Natural killer cell treated with Interleukin-12 subunit alpha and Interleukin-12 subunit beta and Interleukin-15 and Interleukin-18, amount 100 ng/mL, for 72 hours (primary cell): ENCODE data around the gene PIGX. TPM values are rescaled to one million over a fixed set of nuclear protein-coding genes. Genes with fewer than 3 reads are reported as not detected.
"Not testable (repeated sequence)": the region's sequence is repeated elsewhere in the genome, so short reads cannot be mapped to it uniquely, and the experiment has no call there.

Experiments used
- ATAC-seq, 2 donors: fragments of 150-1000 bp; cut with Tn5 transposase in 1 of 2; sonication (Bioruptor Pico), chemical (Tn5 transposase) in 1 of 2; 2 replicates each; pipeline ENCODE4 v1.10.0; 2021
- DNase-seq: peaks from one replicate; pipeline ENCODE4 v3.0.0; 2022; ENCODE audit warnings: low spot score
- H3K27ac Mint-ChIP-seq, 2 donors: 1 replicate in 1 of 2; 2 replicates in 1 of 2; pipeline ENCODE4 v1.8.0; 2022; ENCODE audit warnings: mixed read lengths in 2 of 2, mild to moderate bottlenecking in 1 of 2, moderate library complexity in 1 of 2
- H3K27me3 Mint-ChIP-seq, 2 donors: 1 replicate in 1 of 2; 2 replicates in 1 of 2; pipeline ENCODE4 v1.8.0; 2022; ENCODE audit warnings: mixed read lengths in 2 of 2
- H3K36me3 Mint-ChIP-seq: one replicate; pipeline ENCODE4 v1.8.0; 2022; ENCODE audit warnings: mixed read lengths
- H3K4me1 Mint-ChIP-seq, 2 donors: 1 replicate in 1 of 2; 2 replicates in 1 of 2; pipeline ENCODE4 v1.8.0; 2022; ENCODE audit warnings: low read depth in 2 of 2, mixed read lengths in 2 of 2, mild to moderate bottlenecking in 1 of 2
- H3K4me3 Mint-ChIP-seq: one replicate; pipeline ENCODE4 v1.8.0; 2022; ENCODE audit warnings: mixed read lengths
- H3K9me3 Mint-ChIP-seq: 2 replicates; pipeline ENCODE4 v1.8.0; 2022; ENCODE audit warnings: mixed read lengths
- total RNA-seq, 2 donors: library from RNA; stranded (reverse); gene quantifications; one replicate each; pipeline ENCODE4 v1.2.3, GENCODE V29; 2022

PIGX gene
- total RNA-seq, 2 donors from 2014 or later = 28.1 to 33.6 TPM

DNA sequence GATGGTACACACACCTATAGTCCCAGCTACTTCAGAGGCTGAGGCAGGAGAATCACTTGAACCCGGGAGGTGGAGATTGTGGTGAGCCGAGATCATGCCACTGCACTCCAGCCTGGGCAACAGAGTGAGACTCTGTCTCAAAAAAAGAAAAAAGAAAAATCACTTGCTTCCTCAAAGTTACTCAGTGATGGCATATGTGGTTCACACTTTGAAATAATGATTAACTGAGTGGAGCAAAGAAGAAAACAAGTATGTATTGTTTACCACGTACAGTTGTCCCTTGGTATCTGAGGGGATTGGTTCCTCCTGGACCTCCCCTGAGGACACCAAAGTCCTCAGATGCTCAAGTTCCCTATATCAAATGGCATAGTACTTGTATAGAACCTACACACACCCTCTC is 5.0 kb downstream of the PIGX start:
- H3K27ac Mint-ChIP-seq, H3K9me3 Mint-ChIP-seq, H3K27me3 Mint-ChIP-seq, H3K4me1 Mint-ChIP-seq, H3K4me3 Mint-ChIP-seq, ATAC-seq, DNase-seq: not testable (repeated sequence)
- H3K36me3 Mint-ChIP-seq = peaks cover 23% of the 10 kb centered on the region

- H3K27ac Mint-ChIP-seq = no peak overlapping the region
- peaks cover 3 to 10% of the 10 kb centered on the region in 2 donors for H3K4me1 Mint-ChIP-seq
- H3K4me3 Mint-ChIP-seq = no peak overlapping the region
- ATAC-seq (no peak), DNase-seq (no peak)
- no peaks in the 10 kb centered on the region for H3K9me3 Mint-ChIP-seq
- H3K27me3 Mint-ChIP-seq = no peaks in the 10 kb centered on the region
- peaks cover 29% of the 10 kb centered on the region for H3K36me3 Mint-ChIP-seq
These were observed 8.9 kb downstream of the PIGX start for GRCh38 chr3:196721097-196721496.

DNA sequence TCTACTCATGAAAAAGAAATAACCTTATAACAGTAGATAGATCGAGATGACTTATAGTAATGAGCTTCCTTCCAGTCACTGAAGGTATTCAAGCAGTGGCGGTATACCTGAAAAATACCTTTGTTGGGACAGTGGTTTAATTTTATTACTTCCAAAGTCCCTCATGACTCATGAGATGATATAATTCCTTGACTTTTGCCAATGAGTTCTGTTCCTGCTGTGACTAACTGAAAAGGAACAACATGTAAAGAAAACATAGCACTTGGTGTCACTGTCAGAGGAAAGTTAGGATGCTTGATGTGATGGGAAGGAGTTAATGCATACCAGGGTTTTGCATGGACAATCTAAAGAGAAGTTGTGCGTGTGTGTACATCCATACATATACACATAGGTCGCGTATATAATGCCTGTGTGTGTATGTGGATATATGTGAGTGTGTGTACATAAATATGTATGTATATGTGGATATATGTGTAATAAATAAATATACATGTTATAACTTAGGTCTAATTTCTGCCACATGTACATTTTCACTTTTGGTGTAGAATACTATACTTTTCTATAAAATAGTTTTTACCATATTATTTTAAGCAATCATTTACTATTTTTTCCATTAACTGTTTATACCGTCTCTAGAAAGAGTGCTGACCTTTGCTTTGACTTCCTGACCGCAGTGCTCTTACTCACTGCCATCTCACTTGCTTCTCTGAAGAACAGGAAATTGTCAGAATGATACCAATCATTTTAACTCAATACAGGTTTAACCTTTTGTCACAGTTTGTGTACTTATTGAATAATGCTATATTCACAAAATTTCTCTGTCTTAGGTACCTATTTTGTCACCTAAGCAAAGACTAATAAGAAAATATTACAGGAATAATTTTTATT is 14.9 kb downstream of the PIGX start:
- Mint-ChIP-seq H3K4me3 (no peak overlapping the region), H3K4me1 (peaks cover 11 to 25% of the 10 kb centered on the region in 2 donors), H3K27me3 (no peaks in the 10 kb centered on the region), H3K36me3 (peaks cover 12% of the 10 kb centered on the region), H3K27ac (peak overlapping the region; percentile 32 to 50), H3K9me3 (no peaks in the 10 kb centered on the region)
- ATAC-seq (peak; percentile 75 to 97), DNase-seq (no peak)

DNA sequence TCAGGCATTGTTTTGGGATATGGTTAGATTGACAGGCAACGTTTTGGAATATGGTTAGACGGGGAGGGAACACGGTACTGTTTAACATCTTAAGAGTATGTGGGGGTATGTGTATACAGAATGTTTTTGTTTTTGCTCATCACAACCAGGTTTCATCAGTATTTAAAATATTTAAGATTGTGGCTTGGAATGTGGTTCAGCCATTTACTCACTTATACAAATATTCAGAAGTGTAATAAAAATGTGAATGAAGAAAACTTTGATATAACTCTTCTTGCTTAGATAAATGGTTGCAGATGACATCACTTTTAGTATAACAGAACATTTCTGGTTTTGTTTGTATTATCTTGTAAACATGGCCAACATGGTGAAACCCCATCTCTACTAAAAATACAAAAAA is 23.6 kb downstream of the PIGX start:
- H3K27me3 Mint-ChIP-seq = no peaks in the 10 kb centered on the region
- H3K27ac Mint-ChIP-seq = no peak overlapping the region
- no peak overlapping the region for H3K4me3 Mint-ChIP-seq
- DNase-seq (no peak), ATAC-seq (no peak)
- peaks cover 6% of the 10 kb centered on the region for H3K36me3 Mint-ChIP-seq
- peaks cover 10 to 15% of the 10 kb centered on the region in 2 donors for H3K4me1 Mint-ChIP-seq
- H3K9me3 Mint-ChIP-seq = no peaks in the 10 kb centered on the region

DNA sequence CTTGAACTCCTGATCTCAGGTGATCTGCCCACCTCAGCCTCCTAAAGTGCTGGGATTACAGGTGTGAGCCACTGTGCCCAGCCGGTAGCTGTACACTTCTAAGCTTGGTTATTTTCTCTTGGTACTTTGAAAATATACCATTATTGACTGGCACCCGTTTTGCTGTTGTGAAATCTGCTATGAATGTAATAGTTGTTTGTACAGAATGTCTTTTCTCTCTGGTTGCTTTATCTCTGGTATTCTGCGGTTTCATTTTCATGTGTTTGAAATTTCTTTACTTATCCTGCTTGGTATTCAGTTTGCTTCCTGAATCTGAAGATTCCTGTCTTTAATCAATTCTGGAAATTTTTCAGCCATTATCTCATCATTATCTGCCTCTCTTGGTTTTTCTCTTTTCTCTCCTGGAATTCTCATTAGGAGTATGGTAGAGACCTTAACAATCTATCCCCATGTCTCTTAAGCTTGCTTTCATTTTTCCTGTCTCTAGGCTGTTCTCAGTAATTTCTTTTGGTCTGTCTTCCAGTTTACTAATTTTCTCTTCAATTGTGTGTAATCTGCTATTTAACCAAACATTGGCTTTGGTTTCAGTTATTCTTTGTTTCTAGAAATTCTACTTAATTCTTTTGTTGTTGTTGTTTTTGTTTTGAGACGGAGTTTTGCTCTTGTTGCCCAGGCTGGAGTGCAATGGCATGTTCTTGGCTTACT is 24.6 kb downstream of the PIGX start:
- H3K4me1 Mint-ChIP-seq = peaks cover 20 to 23% of the 10 kb centered on the region in 2 donors
- H3K27ac Mint-ChIP-seq = no peak overlapping the region
- peaks cover 12% of the 10 kb centered on the region for H3K36me3 Mint-ChIP-seq
- H3K4me3 Mint-ChIP-seq = no peak overlapping the region
- DNase-seq (no peak), ATAC-seq (no peak)
- H3K27me3 Mint-ChIP-seq = no peaks in the 10 kb centered on the region
- no peaks in the 10 kb centered on the region for H3K9me3 Mint-ChIP-seq

DNA sequence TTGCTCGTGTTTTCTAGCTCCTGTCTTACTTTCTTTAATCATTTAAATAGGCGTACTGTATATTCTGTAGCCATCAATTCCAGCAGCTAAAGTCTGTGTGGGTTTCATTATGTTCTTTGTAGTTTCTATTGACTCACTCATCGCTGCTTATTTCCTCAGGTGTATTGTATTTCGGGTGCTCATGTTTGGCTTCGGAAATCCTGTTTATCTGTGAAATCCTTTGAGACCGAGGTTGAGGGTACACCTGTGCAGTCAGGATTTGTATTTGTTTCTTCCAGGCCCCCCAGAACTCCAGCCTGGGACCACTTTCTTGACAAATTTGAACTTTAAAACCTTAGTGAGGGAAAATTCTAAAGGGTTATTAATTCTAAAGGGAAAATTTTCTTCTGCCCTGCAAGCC is 25.5 kb downstream of the PIGX start:
- no peaks in the 10 kb centered on the region for H3K9me3 Mint-ChIP-seq
- H3K27me3 Mint-ChIP-seq = no peaks in the 10 kb centered on the region
- H3K4me1 Mint-ChIP-seq = peaks cover 20 to 23% of the 10 kb centered on the region in 2 donors
- peaks cover 12% of the 10 kb centered on the region for H3K36me3 Mint-ChIP-seq
- DNase-seq = no peak
- no peak for ATAC-seq
- no peak overlapping the region for H3K4me3 Mint-ChIP-seq
- no peak overlapping the region for H3K27ac Mint-ChIP-seq

DNA sequence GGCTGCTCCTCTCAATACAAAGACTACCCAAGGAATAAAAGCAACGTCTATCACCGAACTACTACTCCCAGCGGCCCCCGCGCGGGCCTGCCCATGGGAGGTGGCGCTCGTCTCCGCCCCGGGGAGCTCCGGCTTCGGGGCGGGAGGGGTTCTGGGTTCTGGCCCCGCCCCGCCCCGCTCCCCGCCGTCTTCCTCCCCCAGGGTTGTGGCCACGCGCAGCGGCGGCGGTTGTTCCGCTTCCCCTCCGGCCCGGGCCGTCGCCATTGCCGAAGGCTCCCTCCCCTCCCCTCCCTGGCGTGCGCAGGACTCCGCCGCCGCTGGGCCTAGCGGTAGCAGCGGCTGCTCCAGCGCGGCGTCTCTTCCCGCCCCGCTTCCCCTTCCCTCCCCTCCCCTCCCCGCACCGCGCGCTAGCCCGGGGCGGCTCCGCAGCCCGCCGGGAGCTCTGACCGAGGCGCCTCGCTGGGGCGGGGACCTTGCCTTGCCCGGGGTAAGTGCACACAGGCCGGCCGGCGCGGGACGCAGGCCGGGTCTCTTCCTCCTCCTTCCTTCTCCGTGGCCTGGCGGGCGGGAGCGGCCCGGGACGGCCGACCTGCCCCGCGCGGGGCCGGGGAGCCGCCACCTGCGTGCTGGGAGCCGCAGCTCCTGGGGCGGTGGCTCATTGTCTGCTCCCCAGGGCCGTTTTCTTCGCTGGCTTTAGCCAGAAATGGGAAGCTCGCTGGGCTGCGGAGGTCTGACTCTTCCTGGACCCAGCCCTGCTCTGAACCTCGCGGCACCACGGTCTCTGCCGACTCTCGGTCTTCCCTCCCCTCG is 27.7 kb downstream of the PIGX start, which contains the start of gene PAK2:
PAK2 (plus strand) TSS at position 187 of the 810 bp plus-strand sequence. CDS start 42,790 bp downstream, outside the sequence.
- Mint-ChIP-seq H3K27ac (peak within 1 kb of the TSS; percentile 79 to 94), H3K4me1 (peaks cover 25 to 28% of the 10 kb centered on the region in 2 donors), H3K36me3 (peaks cover 12% of the 10 kb centered on the region), H3K9me3 (no peaks in the 10 kb centered on the region), H3K27me3 (no peaks in the 10 kb centered on the region), H3K4me3 (peak within 1 kb of the TSS; percentile 90)
- ATAC-seq (peak; percentile 98), DNase-seq (peak; percentile 94)

DNA sequence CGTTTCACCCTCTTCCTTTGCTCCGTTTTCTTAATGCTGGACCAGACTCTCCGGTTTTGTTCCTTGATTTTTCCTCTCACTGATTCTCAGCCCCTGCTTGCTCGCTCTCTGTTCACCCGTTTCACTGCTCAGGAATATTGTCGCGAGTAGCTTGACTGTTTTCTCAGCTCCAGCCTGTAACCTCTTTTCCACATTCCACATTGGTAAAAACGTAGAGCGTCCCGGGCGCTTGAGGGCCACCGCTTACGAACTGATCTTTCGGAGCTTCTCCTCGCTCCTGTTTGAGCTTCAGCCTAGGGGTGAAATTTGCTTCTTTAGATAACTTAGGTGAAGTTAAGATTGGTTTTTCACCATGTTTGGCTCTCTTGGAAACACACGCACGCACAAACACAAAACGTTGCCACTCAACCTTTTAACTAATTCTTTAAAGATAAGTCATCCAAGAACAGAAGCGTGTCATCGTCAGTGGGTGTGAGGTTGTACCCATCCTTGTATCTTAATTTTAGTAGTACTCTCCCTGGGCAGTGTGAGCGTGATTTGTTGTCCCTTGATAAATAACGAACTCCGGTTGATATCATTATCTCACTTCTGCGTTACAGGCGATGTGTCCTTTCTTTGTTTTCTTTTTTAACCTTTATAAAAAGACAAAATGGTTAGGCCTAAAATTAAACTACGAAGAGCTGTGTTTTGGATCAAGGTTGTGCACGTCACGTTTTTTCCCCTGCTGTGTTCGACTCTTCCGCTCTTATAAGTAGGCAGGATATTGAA is 28.5 kb downstream of the PIGX start:
- no peaks in the 10 kb centered on the region for H3K9me3 Mint-ChIP-seq
- peaks cover 12% of the 10 kb centered on the region for H3K36me3 Mint-ChIP-seq
- H3K4me3 Mint-ChIP-seq = peak overlapping the region; percentile 90
- no peaks in the 10 kb centered on the region for H3K27me3 Mint-ChIP-seq
- H3K27ac Mint-ChIP-seq = peak overlapping the region; percentile 79 to 94
- peaks cover 25 to 28% of the 10 kb centered on the region in 2 donors for H3K4me1 Mint-ChIP-seq
- no peak for DNase-seq
- ATAC-seq = no peak

- Mint-ChIP-seq H3K27ac (peak overlapping the region; percentile 79 to 94), H3K9me3 (no peaks in the 10 kb centered on the region), H3K36me3 (peaks cover 12% of the 10 kb centered on the region), H3K27me3 (no peaks in the 10 kb centered on the region), H3K4me1 (peaks cover 25 to 28% of the 10 kb centered on the region in 2 donors), H3K4me3 (peak overlapping the region; percentile 90)
- DNase-seq (no peak), ATAC-seq (no peak)
These were observed 29.2 kb downstream of the PIGX start for GRCh38 chr3:196741249-196741889.

GRCh38 chr3:196743569-196743968 is 31.4 kb downstream of the PIGX start:
- Mint-ChIP-seq H3K4me1 (peaks cover 29 to 36% of the 10 kb centered on the region in 2 donors), H3K36me3 (peaks cover 20% of the 10 kb centered on the region)
- H3K27ac Mint-ChIP-seq, H3K4me3 Mint-ChIP-seq, DNase-seq, H3K27me3 Mint-ChIP-seq, ATAC-seq, H3K9me3 Mint-ChIP-seq: not testable (repeated sequence)

DNA sequence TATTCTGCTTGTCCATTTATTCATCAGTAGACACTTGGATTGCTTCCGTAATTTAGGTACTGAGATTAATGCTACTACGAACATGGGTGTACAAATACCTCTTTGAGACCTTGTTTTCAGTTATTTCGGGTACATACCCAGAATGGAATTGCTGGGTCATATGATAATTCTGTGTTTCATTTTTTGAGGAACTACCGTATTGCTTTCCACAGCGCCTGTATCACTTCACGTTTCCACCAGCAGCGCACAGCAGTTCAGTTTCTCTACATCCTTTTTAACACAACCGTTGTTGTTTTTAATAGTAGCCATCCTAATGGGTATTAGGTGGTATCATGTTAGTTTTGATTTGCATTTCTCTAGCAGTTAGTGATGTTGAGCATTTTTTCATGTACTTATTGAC is 36.9 kb downstream of the PIGX start:
- peaks cover 20% of the 10 kb centered on the region for H3K36me3 Mint-ChIP-seq
- peaks cover 31 to 33% of the 10 kb centered on the region in 2 donors for H3K4me1 Mint-ChIP-seq
- H3K27me3 Mint-ChIP-seq = no peaks in the 10 kb centered on the region
- H3K4me3 Mint-ChIP-seq = no peak overlapping the region
- DNase-seq (no peak), ATAC-seq (no peak)
- H3K9me3 Mint-ChIP-seq = no peaks in the 10 kb centered on the region
- H3K27ac Mint-ChIP-seq = no peak overlapping the region

DNA sequence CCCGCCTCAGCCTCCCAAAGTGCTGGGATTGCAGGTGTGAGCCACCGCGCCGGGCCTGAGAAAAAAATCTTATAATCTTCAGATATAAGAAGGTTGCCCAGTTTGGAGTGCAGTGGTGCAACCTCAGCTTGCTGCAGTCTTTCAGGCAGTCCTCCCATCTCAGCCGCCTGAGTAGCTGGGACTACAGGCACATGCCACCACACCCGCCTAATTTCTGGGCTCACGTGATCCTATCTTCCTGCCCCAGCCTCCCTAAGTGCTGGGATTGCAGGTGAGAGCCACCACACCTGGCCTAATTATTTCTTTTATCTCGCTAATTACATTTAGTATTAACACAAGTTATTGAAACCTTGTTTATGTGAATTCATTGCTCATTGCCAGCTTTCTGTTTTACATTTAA is 41.0 kb downstream of the PIGX start:
- Mint-ChIP-seq H3K4me3 (no peak overlapping the region), H3K36me3 (peaks cover 40% of the 10 kb centered on the region), H3K9me3 (peaks cover 7% of the 10 kb centered on the region), H3K27me3 (no peaks in the 10 kb centered on the region), H3K4me1 (peaks cover 44 to 54% of the 10 kb centered on the region in 2 donors), H3K27ac (no peak overlapping the region)
- ATAC-seq = no peak
- no peak for DNase-seq
